ENCODE results near the gene MRAP2.
A peak's percentile ranks its signal among the peaks of the same experiment; 100 is the strongest.

Gene MRAP2, protein sequence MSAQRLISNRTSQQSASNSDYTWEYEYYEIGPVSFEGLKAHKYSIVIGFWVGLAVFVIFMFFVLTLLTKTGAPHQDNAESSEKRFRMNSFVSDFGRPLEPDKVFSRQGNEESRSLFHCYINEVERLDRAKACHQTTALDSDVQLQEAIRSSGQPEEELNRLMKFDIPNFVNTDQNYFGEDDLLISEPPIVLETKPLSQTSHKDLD

DNA sequence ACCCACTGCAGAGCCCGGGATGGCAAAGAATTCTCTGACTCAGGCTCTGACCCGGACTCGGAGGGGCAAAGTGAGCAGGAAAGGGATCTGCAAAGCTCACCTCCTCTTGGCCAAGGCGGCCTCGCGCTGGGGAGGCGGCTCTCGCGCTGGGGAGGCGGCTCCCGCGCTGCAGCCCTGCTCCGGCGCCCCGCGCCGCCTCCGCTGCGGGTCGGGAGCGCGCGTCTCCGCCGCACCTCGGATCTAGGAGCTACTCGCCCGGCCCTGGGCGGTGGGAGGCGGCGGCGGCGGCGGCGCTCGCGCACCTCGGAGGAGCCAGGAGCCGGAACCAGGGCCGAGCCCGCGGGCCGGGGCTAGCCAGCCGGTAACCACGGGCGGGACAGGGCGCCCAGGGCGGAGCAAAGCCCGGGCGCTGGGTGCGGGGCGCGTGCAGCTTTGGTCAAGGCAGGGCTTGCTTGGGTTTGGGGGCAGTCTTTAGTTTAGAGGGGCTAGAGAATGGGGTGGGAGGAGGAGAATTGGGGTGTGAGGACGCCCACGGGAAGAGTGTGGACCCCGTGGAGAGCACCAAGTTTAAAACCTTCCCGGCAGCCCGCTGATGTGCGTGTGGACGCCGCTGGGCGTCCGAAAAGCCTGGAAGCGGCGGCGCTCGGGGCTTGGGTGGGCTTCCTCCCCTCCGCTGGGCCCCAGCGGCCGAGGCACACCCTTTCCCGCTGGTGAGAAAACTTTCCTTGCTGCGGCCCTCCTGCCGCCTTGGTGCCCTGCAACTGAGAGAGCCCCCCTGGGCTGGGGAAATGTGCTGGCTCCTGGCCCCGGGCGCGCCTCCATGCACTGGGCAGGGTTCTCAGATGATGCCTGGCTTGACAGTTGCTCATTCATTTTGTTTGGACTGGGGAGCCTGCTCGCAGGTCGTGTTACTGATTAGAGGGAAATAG, at the start of gene MRAP2:
TSS of gene MRAP2 (plus strand) at position 250 of the 929 bp plus-strand sequence. CDS start 21,547 bp downstream, outside the sequence.
- Histone ChIP-seq H3K9me3 (ENCODE audit: control insufficient read depth in 5 of 5, low read length in 5 of 5) (peaks cover 0 to 4% (median 0%) of the 10 kb centered on the region in 5 donors), H3K27ac (ENCODE audit: low read depth, low read length) (no peak within 1 kb of the TSS), H3K4me3 (ENCODE audit: low read depth in 1 of 5, low read length in 5 of 5) (peak within 1 kb of the TSS; percentile 56 to 69 (median 65)), H3K4me1 (ENCODE audit: control insufficient read depth in 5 of 5, insufficient read depth in 5 of 5, low read length in 5 of 5) (peaks cover 0 to 15% (median 11%) of the 10 kb centered on the region in 5 donors), H3K9ac (ENCODE audit: low read length in 5 of 5) (no peak within 1 kb of the TSS), H3K36me3 (ENCODE audit: control insufficient read depth in 5 of 5, insufficient read depth in 5 of 5, low read length in 5 of 5) (no peaks in the 10 kb centered on the region), H3K27me3 (ENCODE audit: control insufficient read depth in 5 of 5, insufficient read depth in 4 of 5, low read length in 5 of 5) (peaks cover 3 to 22% (median 8%) of the 10 kb centered on the region in 5 donors)

DNA sequence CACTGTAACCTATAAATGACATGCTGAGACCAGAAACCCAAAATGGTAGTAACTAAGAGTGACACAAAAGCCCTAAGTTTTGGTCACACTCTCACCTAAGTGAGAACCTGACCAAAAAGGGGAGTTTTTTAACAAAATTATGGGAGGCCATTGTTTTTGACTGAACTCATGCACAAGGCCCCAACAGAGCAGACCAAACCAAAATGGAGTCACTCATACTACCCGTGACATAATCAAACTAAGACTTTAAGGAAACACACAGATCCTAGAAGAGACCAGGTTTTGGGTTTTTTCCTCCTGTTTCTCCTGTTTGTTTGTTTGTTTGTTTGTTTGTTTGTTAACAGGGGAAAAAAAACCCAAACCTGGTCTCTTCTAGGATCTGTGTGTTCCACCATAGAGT, 49.2 kb upstream of the MRAP2 start:
- H3K36me3 ChIP-seq (ENCODE audit: control insufficient read depth in 5 of 5, insufficient read depth in 5 of 5, low read length in 5 of 5) = peaks cover 0 to 8% (median 0%) of the 10 kb centered on the region in 5 donors
- no peak overlapping the region for H3K27ac ChIP-seq (ENCODE audit: low read depth, low read length)
- H3K4me1 ChIP-seq (ENCODE audit: control insufficient read depth in 5 of 5, insufficient read depth in 5 of 5, low read length in 5 of 5) = no peaks in the 10 kb centered on the region
- H3K9ac ChIP-seq (ENCODE audit: low read length in 5 of 5) = no peak overlapping the region
- H3K4me3 ChIP-seq (ENCODE audit: low read depth in 1 of 5, low read length in 5 of 5) = no peak overlapping the region
- H3K9me3 ChIP-seq (ENCODE audit: control insufficient read depth in 5 of 5, low read length in 5 of 5) = peaks cover 0 to 2% (median 0%) of the 10 kb centered on the region in 5 donors
- no peaks in the 10 kb centered on the region for H3K27me3 ChIP-seq (ENCODE audit: control insufficient read depth in 5 of 5, insufficient read depth in 4 of 5, low read length in 5 of 5)

DNA sequence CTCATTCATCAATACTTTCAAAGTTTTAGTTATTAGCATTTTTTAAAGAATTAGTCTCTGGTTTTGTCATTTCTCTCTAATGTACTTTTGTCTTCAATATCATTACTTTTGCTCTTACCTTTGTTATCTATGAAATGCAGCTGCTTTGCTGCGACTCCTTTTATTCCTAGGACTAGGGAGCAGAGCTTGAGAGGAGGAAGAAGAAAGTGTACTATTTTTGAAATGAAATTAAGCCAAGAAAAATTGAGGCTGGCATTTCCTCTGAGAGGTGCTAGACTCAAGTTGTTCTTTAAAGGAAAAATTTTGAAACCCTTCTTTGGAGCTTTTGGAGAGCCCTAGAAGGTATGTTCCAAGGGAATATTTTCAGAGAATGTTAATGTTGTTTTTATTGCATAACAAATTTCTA, 48.3 kb upstream of the MRAP2 start:
- H3K4me3 ChIP-seq (ENCODE audit: low read depth in 1 of 5, low read length in 5 of 5) = no peak overlapping the region
- H3K9ac ChIP-seq (ENCODE audit: low read length in 5 of 5) = no peak overlapping the region
- no peaks in the 10 kb centered on the region for H3K4me1 ChIP-seq (ENCODE audit: control insufficient read depth in 5 of 5, insufficient read depth in 5 of 5, low read length in 5 of 5)
- no peak overlapping the region for H3K27ac ChIP-seq (ENCODE audit: low read depth, low read length)
- H3K36me3 ChIP-seq (ENCODE audit: control insufficient read depth in 5 of 5, insufficient read depth in 5 of 5, low read length in 5 of 5) = peaks cover 0 to 8% (median 0%) of the 10 kb centered on the region in 5 donors
- no peaks in the 10 kb centered on the region for H3K27me3 ChIP-seq (ENCODE audit: control insufficient read depth in 5 of 5, insufficient read depth in 4 of 5, low read length in 5 of 5)
- peaks cover 0 to 2% (median 0%) of the 10 kb centered on the region in 5 donors for H3K9me3 ChIP-seq (ENCODE audit: control insufficient read depth in 5 of 5, low read length in 5 of 5)

DNA sequence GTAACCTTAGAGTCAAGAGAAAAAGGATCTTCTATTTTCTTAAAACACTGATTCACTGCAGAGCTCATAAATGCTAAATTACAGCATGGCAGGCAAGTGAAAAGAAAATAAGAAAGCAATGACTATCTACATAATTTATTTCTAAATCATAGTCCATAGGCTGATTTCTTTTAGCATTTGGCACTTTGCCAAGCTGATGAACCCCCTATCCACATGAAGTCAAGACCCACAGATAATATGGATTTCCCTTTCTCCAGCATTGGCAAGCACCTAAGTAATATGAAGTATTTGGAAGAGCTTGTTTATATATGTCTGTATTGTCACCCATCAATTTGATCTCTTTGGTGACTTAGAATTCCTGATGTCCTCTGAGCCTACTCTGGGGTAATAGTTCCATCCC, 47.9 kb upstream of the MRAP2 start:
- H3K4me1 ChIP-seq (ENCODE audit: control insufficient read depth in 5 of 5, insufficient read depth in 5 of 5, low read length in 5 of 5) = no peaks in the 10 kb centered on the region
- H3K4me3 ChIP-seq (ENCODE audit: low read depth in 1 of 5, low read length in 5 of 5) = no peak overlapping the region
- no peaks in the 10 kb centered on the region for H3K27me3 ChIP-seq (ENCODE audit: control insufficient read depth in 5 of 5, insufficient read depth in 4 of 5, low read length in 5 of 5)
- peaks cover 0 to 8% (median 0%) of the 10 kb centered on the region in 5 donors for H3K36me3 ChIP-seq (ENCODE audit: control insufficient read depth in 5 of 5, insufficient read depth in 5 of 5, low read length in 5 of 5)
- no peak overlapping the region for H3K27ac ChIP-seq (ENCODE audit: low read depth, low read length)
- H3K9ac ChIP-seq (ENCODE audit: low read length in 5 of 5) = no peak overlapping the region
- H3K9me3 ChIP-seq (ENCODE audit: control insufficient read depth in 5 of 5, low read length in 5 of 5) = peaks cover 0 to 1% (median 0%) of the 10 kb centered on the region in 5 donors

DNA sequence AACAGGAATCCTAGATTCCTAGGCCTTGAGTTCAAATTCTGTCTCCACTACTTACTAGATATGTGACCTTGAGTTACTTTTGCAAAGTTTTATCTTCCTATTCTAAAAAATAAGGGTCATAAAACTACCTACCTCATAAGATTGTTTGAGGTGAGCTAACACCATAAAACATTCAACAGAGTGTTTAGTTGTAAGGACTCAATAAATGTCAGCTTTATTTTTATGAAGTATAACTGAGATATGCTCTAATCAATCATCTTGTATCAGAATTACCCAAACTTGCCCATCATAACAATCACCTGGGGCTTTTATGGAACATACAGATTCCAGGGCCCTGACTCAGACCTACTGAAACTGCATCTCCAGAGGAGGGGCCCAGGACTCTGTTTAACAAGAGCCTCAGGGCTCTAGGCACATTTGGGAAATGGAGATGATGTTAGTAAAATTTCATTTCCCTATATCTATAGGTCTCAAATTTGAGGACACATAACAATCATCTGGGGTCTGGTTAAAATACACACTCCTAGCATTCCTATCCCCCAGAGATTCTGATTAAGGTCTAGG, 35.5 kb upstream of the MRAP2 start:
- Histone ChIP-seq H3K36me3 (ENCODE audit: control insufficient read depth in 5 of 5, insufficient read depth in 5 of 5, low read length in 5 of 5) (peaks cover 0 to 3% (median 0%) of the 10 kb centered on the region in 5 donors), H3K4me3 (ENCODE audit: low read depth in 1 of 5, low read length in 5 of 5) (no peak overlapping the region), H3K27ac (ENCODE audit: low read depth, low read length) (no peak overlapping the region), H3K9ac (ENCODE audit: low read length in 5 of 5) (no peak overlapping the region), H3K4me1 (ENCODE audit: control insufficient read depth in 5 of 5, insufficient read depth in 5 of 5, low read length in 5 of 5) (no peaks in the 10 kb centered on the region), H3K27me3 (ENCODE audit: control insufficient read depth in 5 of 5, insufficient read depth in 4 of 5, low read length in 5 of 5) (no peaks in the 10 kb centered on the region), H3K9me3 (ENCODE audit: control insufficient read depth in 5 of 5, low read length in 5 of 5) (no peaks in the 10 kb centered on the region)

DNA sequence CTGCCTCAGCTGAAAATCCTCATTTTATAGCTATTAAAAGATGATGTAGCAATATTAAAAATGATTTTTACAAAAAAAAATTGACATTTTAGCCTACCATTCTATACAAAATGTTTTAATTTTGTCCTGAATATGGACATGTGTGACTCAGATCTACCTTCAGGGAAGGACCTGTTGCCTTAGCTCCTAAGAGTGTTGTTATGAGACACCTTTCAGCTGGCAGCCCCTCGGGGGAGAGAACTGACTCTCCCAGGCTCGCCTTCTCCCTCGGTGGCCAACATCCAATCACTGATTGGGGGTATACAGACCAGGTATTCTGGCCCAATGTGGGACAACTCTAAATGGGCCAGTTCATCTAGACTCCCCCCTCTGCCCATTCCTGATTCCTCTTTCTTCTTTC, 32.5 kb upstream of the MRAP2 start:
- no peaks in the 10 kb centered on the region for H3K9me3 ChIP-seq (ENCODE audit: control insufficient read depth in 5 of 5, low read length in 5 of 5)
- no peak overlapping the region for H3K27ac ChIP-seq (ENCODE audit: low read depth, low read length)
- H3K36me3 ChIP-seq (ENCODE audit: control insufficient read depth in 5 of 5, insufficient read depth in 5 of 5, low read length in 5 of 5) = no peaks in the 10 kb centered on the region
- H3K4me3 ChIP-seq (ENCODE audit: low read depth in 1 of 5, low read length in 5 of 5) = no peak overlapping the region
- no peaks in the 10 kb centered on the region for H3K4me1 ChIP-seq (ENCODE audit: control insufficient read depth in 5 of 5, insufficient read depth in 5 of 5, low read length in 5 of 5)
- H3K9ac ChIP-seq (ENCODE audit: low read length in 5 of 5) = no peak overlapping the region
- H3K27me3 ChIP-seq (ENCODE audit: control insufficient read depth in 5 of 5, insufficient read depth in 4 of 5, low read length in 5 of 5) = no peaks in the 10 kb centered on the region

DNA sequence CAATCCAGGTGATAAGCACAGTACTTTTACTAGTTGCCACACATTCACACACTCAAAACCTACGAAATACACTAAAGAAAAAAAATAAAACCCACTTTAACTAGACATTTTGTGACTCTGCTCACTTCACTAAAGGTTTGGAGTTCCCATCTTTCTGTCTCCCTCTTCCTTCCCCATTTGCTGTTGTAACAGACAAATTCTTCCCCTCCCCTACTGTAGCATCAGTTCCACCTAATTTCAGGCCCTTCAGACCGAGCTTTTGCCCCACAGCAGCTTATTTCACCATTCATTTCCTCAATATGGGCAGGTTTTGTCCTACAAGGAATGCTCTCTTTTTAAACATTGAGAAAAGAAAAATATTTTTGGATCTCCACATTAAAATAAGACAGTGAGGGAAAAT, 31.3 kb upstream of the MRAP2 start:
- Histone ChIP-seq H3K4me3 (ENCODE audit: low read depth in 1 of 5, low read length in 5 of 5) (no peak overlapping the region), H3K27ac (ENCODE audit: low read depth, low read length) (no peak overlapping the region), H3K9ac (ENCODE audit: low read length in 5 of 5) (no peak overlapping the region), H3K36me3 (ENCODE audit: control insufficient read depth in 5 of 5, insufficient read depth in 5 of 5, low read length in 5 of 5) (no peaks in the 10 kb centered on the region), H3K9me3 (ENCODE audit: control insufficient read depth in 5 of 5, low read length in 5 of 5) (no peaks in the 10 kb centered on the region), H3K4me1 (ENCODE audit: control insufficient read depth in 5 of 5, insufficient read depth in 5 of 5, low read length in 5 of 5) (no peaks in the 10 kb centered on the region), H3K27me3 (ENCODE audit: control insufficient read depth in 5 of 5, insufficient read depth in 4 of 5, low read length in 5 of 5) (no peaks in the 10 kb centered on the region)

DNA sequence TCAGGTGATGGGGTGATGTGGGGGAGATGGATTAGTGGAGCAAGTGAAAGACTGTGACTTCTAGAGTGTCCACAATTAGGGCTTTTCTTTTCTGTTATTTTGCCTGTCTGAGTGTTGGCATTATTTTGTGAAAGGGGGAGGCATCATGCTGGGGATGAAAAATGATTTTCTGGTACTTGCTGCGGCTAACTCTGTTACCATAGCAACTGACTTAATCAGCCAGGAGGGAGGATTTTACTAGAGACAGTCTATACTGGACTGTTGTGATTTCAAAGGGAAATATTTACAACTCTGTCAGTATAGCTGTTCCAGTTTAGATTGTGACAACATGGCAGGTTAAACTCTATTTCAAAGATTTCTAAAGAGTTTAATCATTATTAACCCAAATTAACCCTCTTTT, 30.4 kb upstream of the MRAP2 start:
- no peaks in the 10 kb centered on the region for H3K27me3 ChIP-seq (ENCODE audit: control insufficient read depth in 5 of 5, insufficient read depth in 4 of 5, low read length in 5 of 5)
- H3K4me1 ChIP-seq (ENCODE audit: control insufficient read depth in 5 of 5, insufficient read depth in 5 of 5, low read length in 5 of 5) = no peaks in the 10 kb centered on the region
- no peaks in the 10 kb centered on the region for H3K9me3 ChIP-seq (ENCODE audit: control insufficient read depth in 5 of 5, low read length in 5 of 5)
- H3K36me3 ChIP-seq (ENCODE audit: control insufficient read depth in 5 of 5, insufficient read depth in 5 of 5, low read length in 5 of 5) = no peaks in the 10 kb centered on the region
- H3K27ac ChIP-seq (ENCODE audit: low read depth, low read length) = no peak overlapping the region
- H3K9ac ChIP-seq (ENCODE audit: low read length in 5 of 5) = no peak overlapping the region
- no peak overlapping the region for H3K4me3 ChIP-seq (ENCODE audit: low read depth in 1 of 5, low read length in 5 of 5)

DNA sequence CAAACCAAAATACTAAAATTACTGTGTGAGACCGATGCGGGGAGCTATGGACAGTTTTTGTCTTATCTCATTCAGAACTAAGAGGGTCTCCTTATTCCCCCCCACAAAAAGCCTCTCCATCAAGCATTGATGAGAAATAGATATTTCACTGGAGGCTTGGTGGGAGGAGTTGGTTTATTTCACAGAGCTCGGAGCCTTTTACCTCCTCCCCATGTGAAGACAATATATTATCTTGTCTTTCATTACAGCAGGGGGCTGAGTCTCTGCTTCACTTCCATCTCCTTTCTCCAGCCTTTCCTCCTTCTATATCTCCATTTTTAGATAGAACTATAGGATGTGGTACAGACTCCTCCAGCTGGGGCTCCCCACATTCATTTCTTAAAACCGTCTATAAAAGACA, 29.9 kb upstream of the MRAP2 start:
- no peaks in the 10 kb centered on the region for H3K4me1 ChIP-seq (ENCODE audit: control insufficient read depth in 5 of 5, insufficient read depth in 5 of 5, low read length in 5 of 5)
- no peaks in the 10 kb centered on the region for H3K36me3 ChIP-seq (ENCODE audit: control insufficient read depth in 5 of 5, insufficient read depth in 5 of 5, low read length in 5 of 5)
- no peak overlapping the region for H3K4me3 ChIP-seq (ENCODE audit: low read depth in 1 of 5, low read length in 5 of 5)
- H3K27ac ChIP-seq (ENCODE audit: low read depth, low read length) = no peak overlapping the region
- H3K9ac ChIP-seq (ENCODE audit: low read length in 5 of 5) = no peak overlapping the region
- no peaks in the 10 kb centered on the region for H3K27me3 ChIP-seq (ENCODE audit: control insufficient read depth in 5 of 5, insufficient read depth in 4 of 5, low read length in 5 of 5)
- H3K9me3 ChIP-seq (ENCODE audit: control insufficient read depth in 5 of 5, low read length in 5 of 5) = no peaks in the 10 kb centered on the region

DNA sequence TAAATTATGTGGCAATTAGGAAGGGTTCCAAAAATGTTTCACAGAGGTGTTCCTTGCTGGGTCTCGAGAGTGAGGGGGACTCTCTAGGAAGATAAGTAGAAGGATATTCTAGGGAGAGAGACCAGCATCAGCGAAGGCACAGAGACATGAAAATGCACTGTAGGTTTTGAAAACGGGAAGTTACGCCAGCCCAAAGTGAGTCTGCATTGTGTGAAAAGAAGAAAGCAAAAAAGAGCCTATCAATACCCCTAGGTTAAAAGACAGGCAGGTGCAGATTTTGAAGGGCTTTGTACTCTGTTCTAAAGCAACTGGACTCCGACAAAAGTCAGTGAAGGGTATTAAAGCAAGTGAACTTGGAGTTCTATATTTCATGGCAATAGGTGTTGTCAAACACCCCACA, 25.7 kb upstream of the MRAP2 start:
- no peaks in the 10 kb centered on the region for H3K27me3 ChIP-seq (ENCODE audit: control insufficient read depth in 5 of 5, insufficient read depth in 4 of 5, low read length in 5 of 5)
- H3K9ac ChIP-seq (ENCODE audit: low read length in 5 of 5) = no peak overlapping the region
- H3K4me1 ChIP-seq (ENCODE audit: control insufficient read depth in 5 of 5, insufficient read depth in 5 of 5, low read length in 5 of 5) = no peaks in the 10 kb centered on the region
- H3K9me3 ChIP-seq (ENCODE audit: control insufficient read depth in 5 of 5, low read length in 5 of 5) = no peaks in the 10 kb centered on the region
- H3K4me3 ChIP-seq (ENCODE audit: low read depth in 1 of 5, low read length in 5 of 5) = no peak overlapping the region
- no peak overlapping the region for H3K27ac ChIP-seq (ENCODE audit: low read depth, low read length)
- H3K36me3 ChIP-seq (ENCODE audit: control insufficient read depth in 5 of 5, insufficient read depth in 5 of 5, low read length in 5 of 5) = no peaks in the 10 kb centered on the region

Data from subcutaneous abdominal adipose tissue (tissue), 5 donors.